Panc1 (cell line): ENCODE data around the gene PPARGC1A. TPM values are rescaled to one million over a fixed set of nuclear protein-coding genes. Genes with fewer than 3 reads are reported as not detected.

Experiments used
- ATAC-seq: fragments of 200-7000 bp; cut with Tn5 transposase; 2 replicates; pipeline ENCODE4 v1.9.1; 2020; ENCODE audit warnings: mild to moderate bottlenecking, moderate library complexity
- BruUV-seq: library from RNA; stranded (reverse); fragments of 400-500 nt; replicated peaks from 2 replicates; lab custom pipeline; 2021; lab: Mats Ljungman, UMichigan
- CTCF ChIA-PET: fragments of 300-600 bp; sonication (Branson Sonifier 250); formaldehyde crosslinking; loops from one replicate; lab custom pipeline; 2022; ENCODE audit warnings: antibody characterized with exemption; lab: Charles Lee
- POLR2A ChIA-PET: fragments of 300-600 bp; sonication (Branson Sonifier 250); formaldehyde crosslinking; loops from one replicate; lab custom pipeline; 2022; ENCODE audit warnings: antibody characterized with exemption; lab: Charles Lee
- DNase-seq: peaks from one replicate; pipeline ENCODE4 v3.0.0-alpha.2; 2010; ENCODE audit warnings: low read depth, low spot score
- H3K27ac ChIP-seq: 2 replicates; pipeline ENCODE4 v1.5.1; 2011; ENCODE audit warnings: mild to moderate bottlenecking, low read length, inconsistent platforms
- H3K27me3 ChIP-seq: fragments of 200-500 bp; sonication (Bioruptor generic); 2 replicates; pipeline ENCODE4 v1.6.0; 2014; ENCODE audit warnings: low read length, inconsistent platforms; ENCODE audit not compliant: control insufficient read depth, insufficient read depth
- H3K36me3 ChIP-seq: fragments of 200-500 bp; sonication (Bioruptor generic); 2 replicates; pipeline ENCODE4 v1.5.1; 2014; ENCODE audit warnings: inconsistent platforms, mild to moderate bottlenecking, low read length, moderate library complexity; ENCODE audit not compliant: control insufficient read depth, insufficient read depth
- H3K4me1 ChIP-seq: 2 replicates; pipeline ENCODE4 v1.5.1; 2011; ENCODE audit warnings: inconsistent platforms, mild to moderate bottlenecking, low read length, moderate library complexity; ENCODE audit not compliant: control insufficient read depth, insufficient read depth
- H3K4me3 ChIP-seq, 2 experiments: 2 replicates each; pipeline ENCODE4 v1.5.1; 2011 to 2012; ENCODE audit warnings: low read depth in 2 of 2, low read length in 2 of 2, mild to moderate bottlenecking in 2 of 2, inconsistent platforms in 1 of 2, moderate library complexity in 1 of 2
- H3K9me3 ChIP-seq: fragments of 200-500 bp; sonication (Bioruptor generic); 2 replicates; pipeline ENCODE4 v1.5.1; 2014; ENCODE audit warnings: low read depth, mild to moderate bottlenecking, inconsistent platforms, low read length, moderate library complexity; ENCODE audit not compliant: control insufficient read depth, insufficient read depth
- CTCF ChIP-seq: fragments of 450-650 bp; IDR thresholded peaks from 2 replicates; pipeline ENCODE4 v1.5.1; 2017; ENCODE audit warnings: mild to moderate bottlenecking
- POLR2AphosphoS5 ChIP-seq: IDR thresholded peaks from 2 replicates; pipeline ENCODE4 v1.6.1; 2012; ENCODE audit warnings: mild to moderate bottlenecking, low read depth, low read length, moderate library complexity
- REST ChIP-seq, 2 experiments: IDR thresholded peaks; 2 replicates each; pipeline ENCODE4 v1.6.1; 2011 to 2012; ENCODE audit warnings: low read depth in 2 of 2, control low read depth in 1 of 2, low read length in 1 of 2, mild to moderate bottlenecking in 1 of 2, moderate library complexity in 1 of 2; ENCODE audit not compliant: insufficient read depth in 1 of 2
- SIN3A ChIP-seq: IDR thresholded peaks from 2 replicates; pipeline ENCODE4 v1.6.1; 2012; ENCODE audit warnings: low read depth, mild to moderate bottlenecking, low read length, moderate library complexity, borderline replicate concordance; ENCODE audit not compliant: insufficient read depth
- TCF7L2 ChIP-seq: IDR thresholded peaks from 2 replicates; pipeline ENCODE4 v1.6.1; 2011; ENCODE audit warnings: mild to moderate bottlenecking, low read depth, low read length, inconsistent platforms
- in situ Hi-C: cut with HindIII; loops from 2 replicates; pipeline ENCODE4 v1.10.0; 2016; ENCODE audit warnings: low sequenced_read_pairs, low pct_unique_long_range_greater_than_20kb
- intact Hi-C: fragments of 100-400 bp; cut with micrococcal nuclease; formaldehyde crosslinking; loops from one replicate; pipeline ENCODE4 v1.10.0; 2022; ENCODE audit not compliant: unreplicated experiment
- total RNA-seq: library from RNA; stranded (reverse); gene quantifications from one replicate; pipeline ENCODE4 v1.2.1, GENCODE V29; 2021; ENCODE audit not compliant: unreplicated experiment

The PPARGC1A gene
- total RNA-seq, 1 experiment from 2014 or later = 0.59 TPM

GRCh38 chr4:23779839-23780238 lies 110.0 kb downstream of the PPARGC1A start:
- no peak overlapping the region for H3K27ac ChIP-seq
- no peaks in the 10 kb centered on the region for H3K36me3 ChIP-seq
- TF ChIP-seq POLR2AphosphoS5 = no peak
- TF ChIP-seq SIN3A = no peak
- TF ChIP-seq REST (IDR thresholded peaks at IDR 0.05; ENCODE audit: insufficient read depth in 1 of 2, low read depth in 2 of 2, low read length in 1 of 2) = no peak
- DNase-seq (no peak), ATAC-seq (no peak)
- H3K4me1 ChIP-seq = no peaks in the 10 kb centered on the region
- no peaks in the 10 kb centered on the region for H3K27me3 ChIP-seq
- H3K9me3 ChIP-seq = no peaks in the 10 kb centered on the region
- CTCF ChIA-PET = no interaction called here
- no peak overlapping the region for H3K4me3 ChIP-seq
- intact Hi-C loops = no loop called here
- in situ Hi-C loops = no loop called here
- POLR2A ChIA-PET = no interaction called here
- BruUV-seq = no TSS peak

GRCh38 chr4:23779422-23779821 lies 110.4 kb downstream of the PPARGC1A start:
- no TSS peak for BruUV-seq
- ATAC-seq (no peak), DNase-seq (no peak)
- ChIA-PET POLR2A (no interaction called here), CTCF (no interaction called here)
- in situ Hi-C loops = no loop called here
- H3K27me3 ChIP-seq = no peaks in the 10 kb centered on the region
- no peak overlapping the region for H3K4me3 ChIP-seq
- TF ChIP-seq POLR2AphosphoS5 (no peak), TCF7L2 (no peak), CTCF (no peak), SIN3A (no peak), REST (IDR thresholded peaks at IDR 0.05; ENCODE audit: insufficient read depth in 1 of 2, low read depth in 2 of 2, low read length in 1 of 2) (no peak)
- H3K27ac ChIP-seq = no peak overlapping the region
- H3K4me1 ChIP-seq = no peaks in the 10 kb centered on the region
- no peaks in the 10 kb centered on the region for H3K9me3 ChIP-seq
- H3K36me3 ChIP-seq = no peaks in the 10 kb centered on the region
- intact Hi-C loops = no loop called here
